GM23338 (cell line): Measurements from ENCODE around the gene FAM89B. TPM values are rescaled to one million over a fixed set of nuclear protein-coding genes. Genes with fewer than 3 reads are reported as not detected.

Experiments used
- CREB1 ChIP-seq: fragments of 250-450 bp; sonication (Bioruptor Pico); IDR thresholded peaks from 2 replicates; pipeline ENCODE4 v1.5.0; 2020; ENCODE audit warnings: low read depth, mild to moderate bottlenecking, moderate library complexity
- polyA plus RNA-seq: library from polyadenylated mRNA; unstranded; fragments of >200 nt; fragmentation: Nextera tagmentation; extraction: Ambion mirVana; gene quantifications from 2 replicates; pipeline ENCODE4 v1.2.1, GENCODE V29; 2016
- total RNA-seq: library from RNA; depleted of rRNA; stranded (reverse); fragments of >200 nt; shearing (Covaris generic); gene quantifications from 2 replicates; pipeline ENCODE4 v1.2.3, GENCODE V29; 2014
- TF ChIP-seq, protein P1 (sequence below): fragments of 250-450 bp; sonication (Bioruptor Pico); IDR thresholded peaks from 2 replicates; pipeline ENCODE4 v1.5.0; 2020; ENCODE audit warnings: mild to moderate bottlenecking, moderate library complexity
- TF ChIP-seq, protein P2 (sequence below): IDR thresholded peaks from 2 replicates; pipeline ENCODE4 v1.6.1; 2016; ENCODE audit warnings: antibody characterized with exemption
- TF ChIP-seq, protein P3 (sequence below): IDR thresholded peaks from one replicate; pipeline ENCODE4 v1.6.1; 2018; ENCODE audit warnings: antibody characterized with exemption; ENCODE audit not compliant: unreplicated experiment

FAM89B gene
- total and polyA plus RNA-seq, 2 experiments from 2014 or later: 13.0 to 18.2 TPM

DNA sequence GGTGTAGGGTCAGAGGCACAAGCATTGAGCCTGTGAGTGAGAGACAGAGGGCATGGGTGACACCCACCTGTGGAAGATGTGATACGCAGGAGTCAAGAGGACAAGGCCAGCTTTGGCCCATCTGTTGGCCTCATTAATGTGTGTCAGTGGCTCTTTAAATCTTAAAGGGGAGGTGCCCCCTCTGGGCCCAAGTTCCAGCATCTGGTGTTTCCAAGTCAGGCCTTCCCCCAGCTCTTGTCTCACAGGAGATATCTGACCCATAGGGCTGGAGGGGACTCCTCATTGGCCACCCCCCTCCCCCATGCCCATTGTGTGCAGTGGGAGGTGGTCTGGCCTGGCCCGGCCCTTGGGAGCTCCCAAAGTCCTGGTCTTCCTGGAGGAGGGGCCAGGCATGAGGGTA lies 14.3 kb downstream of the FAM89B start (continued):
- TF ChIP-seq, protein P1, sequence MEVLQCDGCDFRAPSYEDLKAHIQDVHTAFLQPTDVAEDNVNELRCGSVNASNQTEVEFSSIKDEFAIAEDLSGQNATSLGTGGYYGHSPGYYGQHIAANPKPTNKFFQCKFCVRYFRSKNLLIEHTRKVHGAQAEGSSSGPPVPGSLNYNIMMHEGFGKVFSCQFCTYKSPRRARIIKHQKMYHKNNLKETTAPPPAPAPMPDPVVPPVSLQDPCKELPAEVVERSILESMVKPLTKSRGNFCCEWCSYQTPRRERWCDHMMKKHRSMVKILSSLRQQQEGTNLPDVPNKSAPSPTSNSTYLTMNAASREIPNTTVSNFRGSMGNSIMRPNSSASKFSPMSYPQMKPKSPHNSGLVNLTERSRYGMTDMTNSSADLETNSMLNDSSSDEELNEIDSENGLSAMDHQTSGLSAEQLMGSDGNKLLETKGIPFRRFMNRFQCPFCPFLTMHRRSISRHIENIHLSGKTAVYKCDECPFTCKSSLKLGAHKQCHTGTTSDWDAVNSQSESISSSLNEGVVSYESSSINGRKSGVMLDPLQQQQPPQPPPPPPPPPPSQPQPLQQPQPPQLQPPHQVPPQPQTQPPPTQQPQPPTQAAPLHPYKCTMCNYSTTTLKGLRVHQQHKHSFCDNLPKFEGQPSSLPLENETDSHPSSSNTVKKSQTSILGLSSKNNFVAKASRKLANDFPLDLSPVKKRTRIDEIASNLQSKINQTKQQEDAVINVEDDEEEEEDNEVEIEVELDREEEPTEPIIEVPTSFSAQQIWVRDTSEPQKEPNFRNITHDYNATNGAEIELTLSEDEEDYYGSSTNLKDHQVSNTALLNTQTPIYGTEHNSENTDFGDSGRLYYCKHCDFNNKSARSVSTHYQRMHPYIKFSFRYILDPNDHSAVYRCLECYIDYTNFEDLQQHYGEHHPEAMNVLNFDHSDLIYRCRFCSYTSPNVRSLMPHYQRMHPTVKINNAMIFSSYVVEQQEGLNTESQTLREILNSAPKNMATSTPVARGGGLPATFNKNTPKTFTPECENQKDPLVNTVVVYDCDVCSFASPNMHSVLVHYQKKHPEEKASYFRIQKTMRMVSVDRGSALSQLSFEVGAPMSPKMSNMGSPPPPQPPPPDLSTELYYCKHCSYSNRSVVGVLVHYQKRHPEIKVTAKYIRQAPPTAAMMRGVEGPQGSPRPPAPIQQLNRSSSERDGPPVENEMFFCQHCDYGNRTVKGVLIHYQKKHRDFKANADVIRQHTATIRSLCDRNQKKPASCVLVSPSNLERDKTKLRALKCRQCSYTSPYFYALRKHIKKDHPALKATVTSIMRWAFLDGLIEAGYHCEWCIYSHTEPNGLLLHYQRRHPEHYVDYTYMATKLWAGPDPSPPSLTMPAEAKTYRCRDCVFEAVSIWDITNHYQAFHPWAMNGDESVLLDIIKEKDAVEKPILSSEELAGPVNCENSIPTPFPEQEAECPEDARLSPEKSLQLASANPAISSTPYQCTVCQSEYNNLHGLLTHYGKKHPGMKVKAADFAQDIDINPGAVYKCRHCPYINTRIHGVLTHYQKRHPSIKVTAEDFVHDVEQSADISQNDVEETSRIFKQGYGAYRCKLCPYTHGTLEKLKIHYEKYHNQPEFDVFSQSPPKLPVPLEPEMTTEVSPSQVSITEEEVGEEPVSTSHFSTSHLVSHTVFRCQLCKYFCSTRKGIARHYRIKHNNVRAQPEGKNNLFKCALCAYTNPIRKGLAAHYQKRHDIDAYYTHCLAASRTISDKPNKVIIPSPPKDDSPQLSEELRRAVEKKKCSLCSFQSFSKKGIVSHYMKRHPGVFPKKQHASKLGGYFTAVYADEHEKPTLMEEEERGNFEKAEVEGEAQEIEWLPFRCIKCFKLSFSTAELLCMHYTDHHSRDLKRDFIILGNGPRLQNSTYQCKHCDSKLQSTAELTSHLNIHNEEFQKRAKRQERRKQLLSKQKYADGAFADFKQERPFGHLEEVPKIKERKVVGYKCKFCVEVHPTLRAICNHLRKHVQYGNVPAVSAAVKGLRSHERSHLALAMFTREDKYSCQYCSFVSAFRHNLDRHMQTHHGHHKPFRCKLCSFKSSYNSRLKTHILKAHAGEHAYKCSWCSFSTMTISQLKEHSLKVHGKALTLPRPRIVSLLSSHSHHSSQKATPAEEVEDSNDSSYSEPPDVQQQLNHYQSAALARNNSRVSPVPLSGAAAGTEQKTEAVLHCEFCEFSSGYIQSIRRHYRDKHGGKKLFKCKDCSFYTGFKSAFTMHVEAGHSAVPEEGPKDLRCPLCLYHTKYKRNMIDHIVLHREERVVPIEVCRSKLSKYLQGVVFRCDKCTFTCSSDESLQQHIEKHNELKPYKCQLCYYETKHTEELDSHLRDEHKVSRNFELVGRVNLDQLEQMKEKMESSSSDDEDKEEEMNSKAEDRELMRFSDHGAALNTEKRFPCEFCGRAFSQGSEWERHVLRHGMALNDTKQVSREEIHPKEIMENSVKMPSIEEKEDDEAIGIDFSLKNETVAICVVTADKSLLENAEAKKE: no peak
- no peak for TF ChIP-seq CREB1 (CRISPR knock-in tag)
- TF ChIP-seq, protein P2, sequence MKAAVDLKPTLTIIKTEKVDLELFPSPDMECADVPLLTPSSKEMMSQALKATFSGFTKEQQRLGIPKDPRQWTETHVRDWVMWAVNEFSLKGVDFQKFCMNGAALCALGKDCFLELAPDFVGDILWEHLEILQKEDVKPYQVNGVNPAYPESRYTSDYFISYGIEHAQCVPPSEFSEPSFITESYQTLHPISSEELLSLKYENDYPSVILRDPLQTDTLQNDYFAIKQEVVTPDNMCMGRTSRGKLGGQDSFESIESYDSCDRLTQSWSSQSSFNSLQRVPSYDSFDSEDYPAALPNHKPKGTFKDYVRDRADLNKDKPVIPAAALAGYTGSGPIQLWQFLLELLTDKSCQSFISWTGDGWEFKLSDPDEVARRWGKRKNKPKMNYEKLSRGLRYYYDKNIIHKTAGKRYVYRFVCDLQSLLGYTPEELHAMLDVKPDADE: no peak
- TF ChIP-seq, protein P3, sequence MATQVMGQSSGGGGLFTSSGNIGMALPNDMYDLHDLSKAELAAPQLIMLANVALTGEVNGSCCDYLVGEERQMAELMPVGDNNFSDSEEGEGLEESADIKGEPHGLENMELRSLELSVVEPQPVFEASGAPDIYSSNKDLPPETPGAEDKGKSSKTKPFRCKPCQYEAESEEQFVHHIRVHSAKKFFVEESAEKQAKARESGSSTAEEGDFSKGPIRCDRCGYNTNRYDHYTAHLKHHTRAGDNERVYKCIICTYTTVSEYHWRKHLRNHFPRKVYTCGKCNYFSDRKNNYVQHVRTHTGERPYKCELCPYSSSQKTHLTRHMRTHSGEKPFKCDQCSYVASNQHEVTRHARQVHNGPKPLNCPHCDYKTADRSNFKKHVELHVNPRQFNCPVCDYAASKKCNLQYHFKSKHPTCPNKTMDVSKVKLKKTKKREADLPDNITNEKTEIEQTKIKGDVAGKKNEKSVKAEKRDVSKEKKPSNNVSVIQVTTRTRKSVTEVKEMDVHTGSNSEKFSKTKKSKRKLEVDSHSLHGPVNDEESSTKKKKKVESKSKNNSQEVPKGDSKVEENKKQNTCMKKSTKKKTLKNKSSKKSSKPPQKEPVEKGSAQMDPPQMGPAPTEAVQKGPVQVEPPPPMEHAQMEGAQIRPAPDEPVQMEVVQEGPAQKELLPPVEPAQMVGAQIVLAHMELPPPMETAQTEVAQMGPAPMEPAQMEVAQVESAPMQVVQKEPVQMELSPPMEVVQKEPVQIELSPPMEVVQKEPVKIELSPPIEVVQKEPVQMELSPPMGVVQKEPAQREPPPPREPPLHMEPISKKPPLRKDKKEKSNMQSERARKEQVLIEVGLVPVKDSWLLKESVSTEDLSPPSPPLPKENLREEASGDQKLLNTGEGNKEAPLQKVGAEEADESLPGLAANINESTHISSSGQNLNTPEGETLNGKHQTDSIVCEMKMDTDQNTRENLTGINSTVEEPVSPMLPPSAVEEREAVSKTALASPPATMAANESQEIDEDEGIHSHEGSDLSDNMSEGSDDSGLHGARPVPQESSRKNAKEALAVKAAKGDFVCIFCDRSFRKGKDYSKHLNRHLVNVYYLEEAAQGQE: no peak
